ENCODE measurements around the gene PID1.

- no peak for TF ChIP-seq CTCF (IDR thresholded peaks at IDR 0.05; ENCODE audit: insufficient read depth, low read depth, low read length)
- TF ChIP-seq EZH2 (IDR thresholded peaks at IDR 0.05; ENCODE audit: insufficient read depth, low read length): no peak
Observed at GRCh38 chr2:229240984-229241491, 30.0 kb downstream of the PID1 start.
